HFFc6 (cell line): Measurements from ENCODE around the gene PTPRM. TPM values are rescaled to one million over a fixed set of nuclear protein-coding genes. Genes with fewer than 3 reads are reported as not detected.

Source experiments
- DNase-seq: peaks from one replicate; pipeline ENCODE4 v3.0.0-alpha.2; 2018
- H3K27ac Mint-ChIP-seq: 2 replicates; pipeline ENCODE4 v1.8.0; 2020; ENCODE audit warnings: mild to moderate bottlenecking, mixed read lengths
- H3K27me3 Mint-ChIP-seq: 2 replicates; pipeline ENCODE4 v1.8.0; 2021; ENCODE audit warnings: mild to moderate bottlenecking, moderate library complexity, mixed read lengths; ENCODE audit not compliant: insufficient read depth
- H3K36me3 Mint-ChIP-seq: 2 replicates; pipeline ENCODE4 v1.8.0; 2021; ENCODE audit warnings: low read depth, mixed read lengths
- H3K4me1 Mint-ChIP-seq: 2 replicates; pipeline ENCODE4 v1.8.0; 2020; ENCODE audit warnings: low read depth, mixed read lengths
- H3K4me3 Mint-ChIP-seq: 2 replicates; pipeline ENCODE4 v1.8.0; 2020; ENCODE audit warnings: mild to moderate bottlenecking, moderate library complexity, mixed read lengths
- H3K9me3 Mint-ChIP-seq: 2 replicates; pipeline ENCODE4 v1.8.0; 2020; ENCODE audit warnings: mild to moderate bottlenecking, mixed read lengths
- CTCF ChIP-seq: fragments of 200-600 bp; sonication (generic); IDR thresholded peaks from 2 replicates; pipeline ENCODE4 v1.5.0; 2021; ENCODE audit warnings: antibody characterized with exemption, mild to moderate bottlenecking
- total RNA-seq, 6 experiments: library from RNA; stranded (reverse); fragmentation: NEBNext Ultra II Directional; extraction: Animal tissue kit (Norgen Biotek cat#: 25700); gene quantifications; 2 replicates in 1 of 6; 3 replicates in 5 of 6; pipeline ENCODE4 v1.2.3, GENCODE V29; 2021

Gene PTPRM
- total RNA-seq, 6 experiments from 2014 or later = 39.4 to 49.8 (median 43.8) TPM

DNA sequence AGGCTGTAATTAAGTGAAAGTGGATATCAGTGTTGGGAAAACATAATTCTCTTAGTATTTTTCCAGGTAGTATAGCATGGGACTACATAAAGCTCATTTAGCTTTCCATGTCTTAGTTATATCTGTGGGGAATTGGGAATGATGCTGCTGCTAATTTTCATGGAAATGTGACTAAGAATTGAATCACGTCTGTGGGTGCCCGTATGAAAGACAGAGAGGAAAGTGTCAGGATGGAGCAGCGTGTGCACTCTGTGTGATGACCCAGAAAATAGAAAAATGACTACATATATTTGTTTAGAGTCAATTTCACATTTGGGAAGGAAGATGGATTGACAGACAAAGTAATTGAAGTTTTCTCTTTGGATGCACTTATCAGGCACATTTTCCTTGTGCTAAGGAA is 212.1 kb downstream of the PTPRM start:
- peaks cover 3% of the 10 kb centered on the region; the same call in 1 of the 2 replicates for H3K36me3 Mint-ChIP-seq
- DNase-seq = no peak

GRCh38 chr18:7784171-7784570 is 217.1 kb downstream of the PTPRM start:
- Mint-ChIP-seq H3K27me3 (no peaks in the 10 kb centered on the region; the same call in none of the 2 replicates), H3K27ac (no peak overlapping the region), H3K4me3 (no peak overlapping the region), H3K36me3 (no peaks in the 10 kb centered on the region), H3K9me3 (no peaks in the 10 kb centered on the region), H3K4me1 (peaks cover 4% of the 10 kb centered on the region; the same call in 1 of the 2 replicates)
- TF ChIP-seq CTCF = no peak
- no peak for DNase-seq

More for the DNA sequence above, 212.1 kb downstream of the PTPRM start:
- no peaks in the 10 kb centered on the region; the same call in 1 of the 2 replicates for H3K27me3 Mint-ChIP-seq
- no peak overlapping the region for H3K27ac Mint-ChIP-seq
- no peaks in the 10 kb centered on the region for H3K9me3 Mint-ChIP-seq
- no peak for TF ChIP-seq CTCF
- H3K4me1 Mint-ChIP-seq = peaks cover 7% of the 10 kb centered on the region; the same call in 1 of the 2 replicates
- no peak overlapping the region for H3K4me3 Mint-ChIP-seq

GRCh38 chr18:7786569-7786968 is 219.5 kb downstream of the PTPRM start:
- no peak overlapping the region for H3K27ac Mint-ChIP-seq
- no peaks in the 10 kb centered on the region; the same call in 1 of the 2 replicates for H3K4me1 Mint-ChIP-seq
- TF ChIP-seq CTCF = no peak
- no peaks in the 10 kb centered on the region for H3K36me3 Mint-ChIP-seq
- no peak for DNase-seq
- H3K4me3 Mint-ChIP-seq = no peak overlapping the region
- no peaks in the 10 kb centered on the region for H3K9me3 Mint-ChIP-seq
- H3K27me3 Mint-ChIP-seq = no peaks in the 10 kb centered on the region; the same call in none of the 2 replicates

- Mint-ChIP-seq H3K9me3 (no peaks in the 10 kb centered on the region), H3K27ac (no peak overlapping the region), H3K4me1 (no peaks in the 10 kb centered on the region; the same call in 1 of the 2 replicates), H3K36me3 (no peaks in the 10 kb centered on the region), H3K4me3 (no peak overlapping the region), H3K27me3 (no peaks in the 10 kb centered on the region; the same call in none of the 2 replicates)
- TF ChIP-seq CTCF = no peak
- no peak for DNase-seq
Measured at GRCh38 chr18:7787339-7787738, 220.2 kb downstream of the PTPRM start.

DNA sequence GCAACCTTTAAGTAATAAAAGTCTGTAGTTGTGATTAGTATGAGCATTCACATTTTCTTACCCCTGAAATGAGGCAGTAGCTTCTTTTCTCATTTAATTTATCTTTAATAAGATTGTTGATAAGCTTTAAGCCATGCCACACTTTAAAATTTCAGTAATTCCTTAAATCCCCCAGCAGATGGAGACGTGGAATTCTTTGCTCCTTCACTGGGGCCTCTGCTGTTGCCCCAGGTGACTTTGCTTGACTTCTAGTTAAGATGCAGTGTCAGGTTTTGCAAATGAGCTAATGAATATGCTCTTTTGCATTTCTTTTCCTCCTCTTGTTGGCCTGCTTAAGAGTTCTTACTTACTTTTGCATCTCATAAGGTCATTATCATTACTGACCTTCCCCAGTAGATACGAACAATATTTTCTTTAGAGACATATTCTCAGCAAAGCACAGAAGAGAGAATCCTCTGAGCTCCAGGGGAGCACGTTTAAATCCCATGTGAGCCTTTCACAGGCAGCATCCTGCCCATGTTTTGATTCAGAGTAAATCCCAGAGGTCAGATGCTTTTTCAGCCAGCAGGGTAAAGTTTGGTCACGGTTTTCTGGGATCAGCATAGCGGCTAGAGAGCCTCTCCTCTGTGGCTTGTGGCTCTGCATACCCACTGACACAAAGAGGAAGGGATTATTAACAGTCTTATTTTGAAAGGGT is 222.9 kb downstream of the PTPRM start:
- no peak overlapping the region for H3K4me3 Mint-ChIP-seq
- no peaks in the 10 kb centered on the region; the same call in 1 of the 2 replicates for H3K27me3 Mint-ChIP-seq
- no peak overlapping the region for H3K27ac Mint-ChIP-seq
- no peaks in the 10 kb centered on the region; the same call in 1 of the 2 replicates for H3K4me1 Mint-ChIP-seq
- H3K36me3 Mint-ChIP-seq = no peaks in the 10 kb centered on the region
- H3K9me3 Mint-ChIP-seq = no peaks in the 10 kb centered on the region
- TF ChIP-seq CTCF = peak; percentile 83
- DNase-seq = peak; percentile 30
